ENCODE results near the gene MAGEA9B. TPM values are rescaled to one million over a fixed set of nuclear protein-coding genes. Genes with fewer than 3 reads are reported as not detected.
"Not testable (repeated sequence)": the region's sequence is repeated elsewhere in the genome, so short reads cannot be mapped to it uniquely, and the experiment has no call there.

MAGEA9B gene
- polyA plus RNA-seq, 4 donors: 0.06 TPM; not detected in 3

GRCh38 chrX:149567621-149568417 lies 19.4 kb downstream of the MAGEA9B start:
- FAIRE-seq (no peak), DNase-seq (no peak)
- WGBS, 3 donors: 77 to 79% methylated on average over 6 to 7 of the region's 7 CpGs; no CpG with 5 or more reads in 1 of the 3 donors

GRCh38 chrX:149563359-149563758 lies 23.9 kb downstream of the MAGEA9B start:
- H3K36me3 ChIP-seq (ENCODE audit: control insufficient read depth in 3 of 3, insufficient read depth in 2 of 3, low read depth in 1 of 3, low read length in 3 of 3): no peaks in the 10 kb centered on the region
- 89% methylated on average over 4 of the region's 4 CpGs; no CpG with 5 or more reads in 1 of the 3 donors for WGBS, 3 donors

More at GRCh38 chrX:149567621-149568417, 19.4 kb downstream of the MAGEA9B start:
- Histone ChIP-seq H3K4me1 (ENCODE audit: control insufficient read depth in 3 of 3, insufficient read depth in 2 of 3, low read depth in 1 of 3, low read length in 2 of 3) (no peaks in the 10 kb centered on the region), H3K27me3 (ENCODE audit: control insufficient read depth in 3 of 3, insufficient read depth in 3 of 3, low read length in 3 of 3) (no peaks in the 10 kb centered on the region), H3K4me3 (ENCODE audit: low read depth in 1 of 3, low read length in 3 of 3) (no peak overlapping the region), H3K36me3 (ENCODE audit: control insufficient read depth in 3 of 3, insufficient read depth in 2 of 3, low read depth in 1 of 3, low read length in 3 of 3) (no peaks in the 10 kb centered on the region), H3K27ac (ENCODE audit: low read depth in 1 of 3, low read length in 2 of 3) (no peak overlapping the region), H3K9me3 (ENCODE audit: control insufficient read depth in 2 of 2, insufficient read depth in 1 of 2, low read depth in 1 of 2, low read length in 1 of 2) (no peaks in the 10 kb centered on the region)

GRCh38 chrX:149555251-149555650 lies 32.0 kb downstream of the MAGEA9B start:
- not testable (repeated sequence) for H3K27ac ChIP-seq (ENCODE audit: low read depth in 1 of 3, low read length in 2 of 3); H3K27me3 ChIP-seq (ENCODE audit: control insufficient read depth in 3 of 3, insufficient read depth in 3 of 3, low read length in 3 of 3); H3K9me3 ChIP-seq (ENCODE audit: control insufficient read depth in 2 of 2, insufficient read depth in 1 of 2, low read depth in 1 of 2, low read length in 1 of 2); H3K4me1 ChIP-seq (ENCODE audit: control insufficient read depth in 3 of 3, insufficient read depth in 2 of 3, low read depth in 1 of 3, low read length in 2 of 3); H3K4me3 ChIP-seq (ENCODE audit: low read depth in 1 of 3, low read length in 3 of 3); DNase-seq; H3K36me3 ChIP-seq (ENCODE audit: control insufficient read depth in 3 of 3, insufficient read depth in 2 of 3, low read depth in 1 of 3, low read length in 3 of 3); FAIRE-seq
- no CpG with 5 or more reads among the region's 4 CpGs for WGBS, 3 donors

More at GRCh38 chrX:149563359-149563758, 23.9 kb downstream of the MAGEA9B start:
- Histone ChIP-seq H3K9me3 (ENCODE audit: control insufficient read depth in 2 of 2, insufficient read depth in 1 of 2, low read depth in 1 of 2, low read length in 1 of 2) (no peaks in the 10 kb centered on the region), H3K4me1 (ENCODE audit: control insufficient read depth in 3 of 3, insufficient read depth in 2 of 3, low read depth in 1 of 3, low read length in 2 of 3) (no peaks in the 10 kb centered on the region), H3K4me3 (ENCODE audit: low read depth in 1 of 3, low read length in 3 of 3) (no peak overlapping the region), H3K27me3 (ENCODE audit: control insufficient read depth in 3 of 3, insufficient read depth in 3 of 3, low read length in 3 of 3) (no peaks in the 10 kb centered on the region), H3K27ac (ENCODE audit: low read depth in 1 of 3, low read length in 2 of 3) (no peak overlapping the region)
- no peak for FAIRE-seq
- no peak for DNase-seq

GRCh38 chrX:149551939-149552248 lies 35.4 kb downstream of the MAGEA9B start:
- FAIRE-seq; H3K36me3 ChIP-seq (ENCODE audit: control insufficient read depth in 3 of 3, insufficient read depth in 2 of 3, low read depth in 1 of 3, low read length in 3 of 3); H3K27me3 ChIP-seq (ENCODE audit: control insufficient read depth in 3 of 3, insufficient read depth in 3 of 3, low read length in 3 of 3); H3K27ac ChIP-seq (ENCODE audit: low read depth in 1 of 3, low read length in 2 of 3); H3K9me3 ChIP-seq (ENCODE audit: control insufficient read depth in 2 of 2, insufficient read depth in 1 of 2, low read depth in 1 of 2, low read length in 1 of 2); H3K4me1 ChIP-seq (ENCODE audit: control insufficient read depth in 3 of 3, insufficient read depth in 2 of 3, low read depth in 1 of 3, low read length in 2 of 3); H3K4me3 ChIP-seq (ENCODE audit: low read depth in 1 of 3, low read length in 3 of 3); DNase-seq: not testable (repeated sequence)
- WGBS, 3 donors: 80 to 92% methylated on average over 1 to 2 of the region's 6 CpGs; no CpG with 5 or more reads in 1 of the 3 donors

GRCh38 chrX:149551245-149551938 lies 35.9 kb downstream of the MAGEA9B start:
- not testable (repeated sequence) for H3K4me3 ChIP-seq (ENCODE audit: low read depth in 1 of 3, low read length in 3 of 3); H3K4me1 ChIP-seq (ENCODE audit: control insufficient read depth in 3 of 3, insufficient read depth in 2 of 3, low read depth in 1 of 3, low read length in 2 of 3); H3K9me3 ChIP-seq (ENCODE audit: control insufficient read depth in 2 of 2, insufficient read depth in 1 of 2, low read depth in 1 of 2, low read length in 1 of 2); H3K27ac ChIP-seq (ENCODE audit: low read depth in 1 of 3, low read length in 2 of 3); H3K27me3 ChIP-seq (ENCODE audit: control insufficient read depth in 3 of 3, insufficient read depth in 3 of 3, low read length in 3 of 3); DNase-seq; H3K36me3 ChIP-seq (ENCODE audit: control insufficient read depth in 3 of 3, insufficient read depth in 2 of 3, low read depth in 1 of 3, low read length in 3 of 3)
- FAIRE-seq: peak; percentile 78
- no CpG with 5 or more reads among the region's 4 CpGs for WGBS, 3 donors

GRCh38 chrX:149550454-149550853 lies 36.8 kb downstream of the MAGEA9B start:
- not testable (repeated sequence) for H3K27me3 ChIP-seq (ENCODE audit: control insufficient read depth in 3 of 3, insufficient read depth in 3 of 3, low read length in 3 of 3); FAIRE-seq; DNase-seq; H3K9me3 ChIP-seq (ENCODE audit: control insufficient read depth in 2 of 2, insufficient read depth in 1 of 2, low read depth in 1 of 2, low read length in 1 of 2); H3K36me3 ChIP-seq (ENCODE audit: control insufficient read depth in 3 of 3, insufficient read depth in 2 of 3, low read depth in 1 of 3, low read length in 3 of 3); H3K4me1 ChIP-seq (ENCODE audit: control insufficient read depth in 3 of 3, insufficient read depth in 2 of 3, low read depth in 1 of 3, low read length in 2 of 3); H3K27ac ChIP-seq (ENCODE audit: low read depth in 1 of 3, low read length in 2 of 3); H3K4me3 ChIP-seq (ENCODE audit: low read depth in 1 of 3, low read length in 3 of 3)
- WGBS, 3 donors: 62 to 100% methylated on average over 1 of the region's 1 CpG; no CpG with 5 or more reads in 1 of the 3 donors

GRCh38 chrX:149549701-149550100 lies 37.6 kb downstream of the MAGEA9B start, which contains the start of gene HSFX3:
HSFX3 (minus strand) TSS chrX:149549924; CDS start chrX:149549852, 72 bp downstream.
- H3K27ac ChIP-seq (ENCODE audit: low read depth in 1 of 3, low read length in 2 of 3); H3K4me3 ChIP-seq (ENCODE audit: low read depth in 1 of 3, low read length in 3 of 3); DNase-seq; H3K4me1 ChIP-seq (ENCODE audit: control insufficient read depth in 3 of 3, insufficient read depth in 2 of 3, low read depth in 1 of 3, low read length in 2 of 3); H3K36me3 ChIP-seq (ENCODE audit: control insufficient read depth in 3 of 3, insufficient read depth in 2 of 3, low read depth in 1 of 3, low read length in 3 of 3); H3K9me3 ChIP-seq (ENCODE audit: control insufficient read depth in 2 of 2, insufficient read depth in 1 of 2, low read depth in 1 of 2, low read length in 1 of 2); H3K27me3 ChIP-seq (ENCODE audit: control insufficient read depth in 3 of 3, insufficient read depth in 3 of 3, low read length in 3 of 3); FAIRE-seq: not testable (repeated sequence)
- 100% methylated on average over 1 of the region's 6 CpGs; no CpG with 5 or more reads in 2 of the 3 donors for WGBS, 3 donors

GRCh38 chrX:149547782-149548181 lies 39.5 kb downstream of the MAGEA9B start:
- H3K36me3 ChIP-seq (ENCODE audit: control insufficient read depth in 3 of 3, insufficient read depth in 2 of 3, low read depth in 1 of 3, low read length in 3 of 3); FAIRE-seq; H3K27ac ChIP-seq (ENCODE audit: low read depth in 1 of 3, low read length in 2 of 3); H3K9me3 ChIP-seq (ENCODE audit: control insufficient read depth in 2 of 2, insufficient read depth in 1 of 2, low read depth in 1 of 2, low read length in 1 of 2); DNase-seq; H3K4me3 ChIP-seq (ENCODE audit: low read depth in 1 of 3, low read length in 3 of 3); H3K4me1 ChIP-seq (ENCODE audit: control insufficient read depth in 3 of 3, insufficient read depth in 2 of 3, low read depth in 1 of 3, low read length in 2 of 3); H3K27me3 ChIP-seq (ENCODE audit: control insufficient read depth in 3 of 3, insufficient read depth in 3 of 3, low read length in 3 of 3): not testable (repeated sequence)
- WGBS, 3 donors: 60% methylated on average over 1 of the region's 3 CpGs; no CpG with 5 or more reads in 2 of the 3 donors
